ENCODE results near the gene ACTG1. TPM values are rescaled to one million over a fixed set of nuclear protein-coding genes. Genes with fewer than 3 reads are reported as not detected.
A peak's percentile ranks its signal among the peaks of the same experiment; 100 is the strongest.

ACTG1 gene
- total and polyA plus RNA-seq, 9 of the 15 experiments (the other 6 are each of a cell fraction or from before 2014, with no cell fraction given): 224 to 1,775 (median 568) TPM

DNA sequence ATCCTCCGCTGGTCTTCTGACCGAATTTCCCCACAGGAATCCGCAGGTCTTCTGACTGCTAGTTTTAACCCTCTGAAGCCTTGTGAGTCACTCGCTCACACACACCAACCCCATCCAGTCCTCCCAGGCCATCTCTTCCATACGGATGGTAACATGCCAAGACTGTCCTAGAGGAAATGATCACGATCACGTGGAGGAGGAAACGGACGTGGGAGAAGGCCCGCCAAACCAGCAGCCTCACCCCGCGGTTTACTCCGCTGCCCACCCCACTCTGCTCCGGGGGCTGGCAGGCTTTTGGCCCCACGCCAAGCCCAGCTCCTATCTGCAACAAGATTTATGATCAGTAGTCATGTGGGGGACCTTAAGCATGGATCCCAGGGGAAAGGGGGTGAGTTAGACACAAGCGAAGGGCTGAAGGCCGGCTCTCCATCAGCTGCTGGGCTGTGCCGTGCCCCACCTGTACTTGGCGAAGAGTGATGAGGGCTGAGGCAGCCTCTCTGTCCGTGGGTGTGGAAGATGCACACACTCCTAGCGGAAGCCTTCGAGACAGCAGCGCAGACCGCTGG is 41.1 kb upstream of the ACTG1 start (continued):
- TF ChIP-seq NR4A1 (CRISPR knock-in tag; IDR thresholded peaks at IDR 0.05): no peak
- no peak for TF ChIP-seq NR4A1 (tag; IDR thresholded peaks at IDR 0.05)
- no peak for TF ChIP-seq SOX6 (IDR thresholded peaks at IDR 0.05)
- no peak for TF ChIP-seq FOXK2 (conservative IDR thresholded peaks at IDR 0.05 in 1 of 2, IDR thresholded peaks at IDR 0.05 in 1 of 2; ENCODE audit: low read depth in 2 of 2)
- TF ChIP-seq POLR2G (IDR thresholded peaks at IDR 0.05; ENCODE audit: low read depth, low read length): peak; percentile 57
- TF ChIP-seq, protein P1, sequence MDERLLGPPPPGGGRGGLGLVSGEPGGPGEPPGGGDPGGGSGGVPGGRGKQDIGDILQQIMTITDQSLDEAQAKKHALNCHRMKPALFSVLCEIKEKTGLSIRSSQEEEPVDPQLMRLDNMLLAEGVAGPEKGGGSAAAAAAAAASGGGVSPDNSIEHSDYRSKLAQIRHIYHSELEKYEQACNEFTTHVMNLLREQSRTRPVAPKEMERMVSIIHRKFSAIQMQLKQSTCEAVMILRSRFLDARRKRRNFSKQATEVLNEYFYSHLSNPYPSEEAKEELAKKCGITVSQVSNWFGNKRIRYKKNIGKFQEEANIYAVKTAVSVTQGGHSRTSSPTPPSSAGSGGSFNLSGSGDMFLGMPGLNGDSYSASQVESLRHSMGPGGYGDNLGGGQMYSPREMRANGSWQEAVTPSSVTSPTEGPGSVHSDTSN (CRISPR knock-in tag; IDR thresholded peaks at IDR 0.05; ENCODE audit: low read depth): no peak
- TF ChIP-seq, protein P1 (tag; conservative IDR thresholded peaks at IDR 0.05; ENCODE audit: low read depth): peak; percentile 58
- TF ChIP-seq ZNF239 (CRISPR knock-in tag; IDR thresholded peaks at IDR 0.05): no peak
- no peak for TF ChIP-seq DIDO1 (tag; IDR thresholded peaks at IDR 0.05; ENCODE audit: low read depth)
- no peak for TF ChIP-seq BCOR (IDR thresholded peaks at IDR 0.05)
- TF ChIP-seq, protein P2, sequence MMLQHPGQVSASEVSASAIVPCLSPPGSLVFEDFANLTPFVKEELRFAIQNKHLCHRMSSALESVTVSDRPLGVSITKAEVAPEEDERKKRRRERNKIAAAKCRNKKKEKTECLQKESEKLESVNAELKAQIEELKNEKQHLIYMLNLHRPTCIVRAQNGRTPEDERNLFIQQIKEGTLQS (IDR thresholded peaks at IDR 0.05): 0 out of 2 replicates have a peak, but pooled peaks have one; percentile 11
- TF ChIP-seq, protein P2 (CRISPR knock-in tag; conservative IDR thresholded peaks at IDR 0.05): no peak
- TF ChIP-seq, protein P3, sequence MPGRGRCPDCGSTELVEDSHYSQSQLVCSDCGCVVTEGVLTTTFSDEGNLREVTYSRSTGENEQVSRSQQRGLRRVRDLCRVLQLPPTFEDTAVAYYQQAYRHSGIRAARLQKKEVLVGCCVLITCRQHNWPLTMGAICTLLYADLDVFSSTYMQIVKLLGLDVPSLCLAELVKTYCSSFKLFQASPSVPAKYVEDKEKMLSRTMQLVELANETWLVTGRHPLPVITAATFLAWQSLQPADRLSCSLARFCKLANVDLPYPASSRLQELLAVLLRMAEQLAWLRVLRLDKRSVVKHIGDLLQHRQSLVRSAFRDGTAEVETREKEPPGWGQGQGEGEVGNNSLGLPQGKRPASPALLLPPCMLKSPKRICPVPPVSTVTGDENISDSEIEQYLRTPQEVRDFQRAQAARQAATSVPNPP (IDR thresholded peaks at IDR 0.05; ENCODE audit: borderline replicate concordance, insufficient read depth, insufficient read length): no peak
- no peak for TF ChIP-seq SMARCB1 (IDR thresholded peaks at IDR 0.05; ENCODE audit: insufficient read length, low read depth)
- TF ChIP-seq, protein P4, sequence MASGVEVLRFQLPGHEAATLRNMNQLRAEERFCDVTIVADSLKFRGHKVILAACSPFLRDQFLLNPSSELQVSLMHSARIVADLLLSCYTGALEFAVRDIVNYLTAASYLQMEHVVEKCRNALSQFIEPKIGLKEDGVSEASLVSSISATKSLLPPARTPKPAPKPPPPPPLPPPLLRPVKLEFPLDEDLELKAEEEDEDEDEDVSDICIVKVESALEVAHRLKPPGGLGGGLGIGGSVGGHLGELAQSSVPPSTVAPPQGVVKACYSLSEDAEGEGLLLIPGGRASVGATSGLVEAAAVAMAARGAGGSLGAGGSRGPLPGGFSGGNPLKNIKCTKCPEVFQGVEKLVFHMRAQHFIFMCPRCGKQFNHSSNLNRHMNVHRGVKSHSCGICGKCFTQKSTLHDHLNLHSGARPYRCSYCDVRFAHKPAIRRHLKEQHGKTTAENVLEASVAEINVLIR (CRISPR knock-in tag; IDR thresholded peaks at IDR 0.05): no peak
- no peak for TF ChIP-seq TGIF2 (CRISPR knock-in tag; IDR thresholded peaks at IDR 0.05)
- no peak for TF ChIP-seq POLR2B (IDR thresholded peaks at IDR 0.05; ENCODE audit: low read depth, partially characterized antibody)
- TF ChIP-seq CC2D1A (IDR thresholded peaks at IDR 0.05): 0 out of 2 replicates have a peak, but pooled peaks have one; percentile 3
- no peak for TF ChIP-seq TAF1 (IDR thresholded peaks at IDR 0.05; ENCODE audit: control insufficient read depth, extremely low read depth, insufficient read depth, low read length, severe bottlenecking)
- TF ChIP-seq, protein P5, sequence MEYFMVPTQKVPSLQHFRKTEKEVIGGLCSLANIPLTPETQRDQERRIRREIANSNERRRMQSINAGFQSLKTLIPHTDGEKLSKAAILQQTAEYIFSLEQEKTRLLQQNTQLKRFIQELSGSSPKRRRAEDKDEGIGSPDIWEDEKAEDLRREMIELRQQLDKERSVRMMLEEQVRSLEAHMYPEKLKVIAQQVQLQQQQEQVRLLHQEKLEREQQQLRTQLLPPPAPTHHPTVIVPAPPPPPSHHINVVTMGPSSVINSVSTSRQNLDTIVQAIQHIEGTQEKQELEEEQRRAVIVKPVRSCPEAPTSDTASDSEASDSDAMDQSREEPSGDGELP (CRISPR knock-in tag; IDR thresholded peaks at IDR 0.05; ENCODE audit: borderline replicate concordance): peak; percentile 39; the same call in 1 of the 2 replicates

All from K562 (cell line).